ENCODE results near the gene KRTAP19-5. TPM values are rescaled to one million over a fixed set of nuclear protein-coding genes. Genes with fewer than 3 reads are reported as not detected.

KRTAP19-5 gene
- not detected in 2 replicates for total RNA-seq

DNA sequence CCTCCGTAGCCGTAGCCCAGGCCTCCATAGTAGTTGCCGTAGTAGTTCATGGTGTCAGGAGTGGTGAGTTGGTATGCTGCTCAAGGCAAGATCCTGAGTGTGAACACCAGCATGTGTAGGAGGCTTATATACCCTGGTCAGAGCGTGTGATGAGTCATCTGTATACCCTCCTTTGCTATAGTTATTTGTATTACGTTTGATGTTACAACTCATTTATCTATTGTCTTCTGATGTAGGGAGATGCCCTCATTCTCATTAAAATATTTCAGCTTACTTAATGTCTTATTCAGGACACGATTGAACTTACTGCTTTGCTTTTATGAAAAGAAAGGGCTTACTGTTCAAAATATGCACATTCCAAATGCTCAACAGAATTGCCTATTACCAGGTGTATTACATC lies at the start of gene KRTAP19-5:
Gene KRTAP19-5, minus strand, starts transcription at position 101 of the 400 bp plus-strand sequence. Its CDS starts 51 bp downstream, at position 50.

DNA sequence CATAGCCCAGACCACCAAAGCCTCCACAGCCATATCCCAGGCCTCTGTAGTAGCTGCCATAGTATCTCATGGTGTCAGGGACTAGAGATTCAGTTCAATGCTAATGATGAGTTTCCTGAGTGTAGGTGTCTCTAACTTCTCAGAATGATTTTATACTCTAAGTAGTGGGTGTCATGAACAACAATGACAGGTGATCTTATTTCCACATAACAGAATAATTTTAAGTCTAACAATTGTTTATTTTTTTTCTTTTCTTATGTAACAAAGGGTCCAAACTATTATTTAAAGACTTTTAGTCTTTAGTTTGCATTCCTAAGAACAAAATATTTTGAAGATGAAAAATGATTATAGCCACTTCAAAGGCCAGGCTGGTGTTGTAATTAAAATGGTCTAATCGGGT lies 39.8 kb upstream of the KRTAP19-5 start, which contains the start of gene KRTAP19-6:
Gene KRTAP19-6, minus strand, starts transcription at position 101 of the 400 bp plus-strand sequence. Its CDS starts 31 bp downstream, at position 70.

DNA sequence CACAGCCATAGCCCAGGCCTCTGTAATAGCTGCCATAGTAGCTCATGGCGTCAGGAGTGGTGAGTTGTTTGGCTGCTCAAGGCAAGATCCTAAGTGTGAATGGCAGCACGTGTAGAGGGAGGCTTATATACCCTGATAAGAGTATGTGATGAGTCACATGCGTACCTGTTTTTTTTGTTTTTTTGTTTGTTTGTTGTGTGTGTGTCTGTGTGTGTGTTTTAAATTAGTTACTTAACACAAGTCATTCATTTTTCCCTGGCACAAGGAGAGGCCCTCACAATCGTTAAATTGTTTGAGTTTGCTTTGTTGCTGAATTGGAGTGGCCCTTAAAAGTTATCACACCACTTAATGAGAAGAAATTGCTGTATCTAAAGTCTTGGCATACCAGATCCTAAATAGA lies 4.9 kb downstream of the KRTAP19-5 start, which contains the start of gene KRTAP19-4:
Gene KRTAP19-4, minus strand, starts transcription at position 101 of the 400 bp plus-strand sequence. Its CDS starts 55 bp downstream, at position 46.

DNA sequence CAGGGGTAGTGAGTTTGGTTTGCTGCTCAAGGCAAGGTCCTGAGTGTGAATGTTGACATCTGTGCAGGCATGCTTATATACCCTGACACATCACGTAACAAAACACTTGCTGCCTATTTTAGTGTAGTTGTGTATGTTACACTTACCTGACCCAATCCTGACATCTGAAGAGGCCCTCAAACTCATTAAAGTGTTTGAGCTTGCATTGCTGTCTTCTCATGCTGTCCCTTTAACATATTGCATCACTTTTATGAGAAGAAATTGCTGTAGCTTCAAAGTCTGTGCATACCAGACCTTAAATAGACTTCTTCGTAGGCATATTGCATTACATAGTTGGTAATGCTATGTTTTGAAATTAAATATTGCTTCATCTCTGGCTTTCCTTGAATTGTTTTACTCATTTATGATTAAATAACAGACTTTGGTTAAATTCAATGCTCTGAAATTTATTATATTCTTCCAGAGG lies 9.9 kb downstream of the KRTAP19-5 start, which contains the start of gene KRTAP19-3:
Gene KRTAP19-3, minus strand, starts transcription at position 51 of the 466 bp plus-strand sequence. CDS start 56 bp downstream, outside the sequence.

DNA sequence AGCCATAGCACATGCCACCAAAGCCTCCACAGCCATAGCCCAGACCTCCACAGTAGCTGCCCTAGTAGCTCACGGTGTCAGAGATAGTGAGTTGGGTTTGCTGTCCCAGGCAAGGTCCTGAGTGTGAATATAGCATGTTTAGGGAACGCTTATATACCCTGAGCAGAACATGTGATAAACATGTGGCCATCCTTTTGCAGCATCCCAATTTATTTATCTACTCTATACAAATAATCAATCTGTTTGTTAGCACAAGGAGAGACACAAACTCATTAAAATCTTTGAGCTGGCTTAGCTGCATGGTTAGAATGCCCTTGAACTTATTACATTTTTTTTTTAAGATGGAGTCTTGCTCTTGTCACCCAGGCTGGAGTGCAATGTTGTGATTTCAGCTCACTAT lies 14.6 kb downstream of the KRTAP19-5 start, which contains the start of gene KRTAP19-2:
Gene KRTAP19-2, minus strand, starts transcription at position 101 of the 400 bp plus-strand sequence. Its CDS starts 88 bp downstream, at position 13.

DNA sequence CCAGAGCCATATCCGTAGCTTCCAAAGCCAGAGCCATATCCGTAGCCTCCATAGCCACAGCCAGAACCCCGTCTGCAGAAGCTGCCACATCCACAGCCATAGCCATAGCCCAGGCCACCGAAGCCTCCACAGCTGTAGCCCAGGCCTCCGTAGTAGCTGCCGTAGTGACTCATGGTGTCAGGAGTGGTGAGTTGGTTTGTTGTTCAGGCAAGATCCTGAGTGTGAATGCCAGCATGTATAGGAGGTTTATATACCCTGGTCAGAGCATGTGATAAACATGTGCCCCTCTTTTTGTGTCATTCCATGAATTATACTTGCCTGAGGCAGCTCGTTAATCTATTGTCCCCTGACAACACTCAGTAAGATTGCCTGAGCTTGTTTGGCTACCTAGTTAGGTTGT lies 21.8 kb downstream of the KRTAP19-5 start, which contains the start of gene KRTAP19-1:
Gene KRTAP19-1, minus strand, starts transcription at position 223 of the 400 bp plus-strand sequence. Its CDS starts 50 bp downstream, at position 173.

Other genes starting within 250 kb of the KRTAP19-5 start
- gene KRTAP24-1, start 219.2 kb downstream of the KRTAP19-5 start, total RNA-seq = not detected in 2 replicates
- gene KRTAP25-1, start 212.6 kb downstream of the KRTAP19-5 start, total RNA-seq = not detected in 2 replicates
- gene KRTAP26-1, start 181.8 kb downstream of the KRTAP19-5 start, total RNA-seq = not detected in 2 replicates
- gene KRTAP27-1, start 164.4 kb downstream of the KRTAP19-5 start, total RNA-seq = not detected in 2 replicates
- gene KRTAP23-1, start 153.5 kb downstream of the KRTAP19-5 start, total RNA-seq = not detected in 2 replicates
- not detected in 2 replicates for gene KRTAP13-2, start 129.9 kb downstream of the KRTAP19-5 start, total RNA-seq
- not detected in 2 replicates for gene KRTAP13-1, start 106.1 kb downstream of the KRTAP19-5 start, total RNA-seq
- not detected in 2 replicates for gene KRTAP13-3, start 76.2 kb downstream of the KRTAP19-5 start, total RNA-seq
- not detected in 2 replicates for gene KRTAP13-4, start 71.9 kb downstream of the KRTAP19-5 start, total RNA-seq
- gene KRTAP15-1, start 61.9 kb downstream of the KRTAP19-5 start, total RNA-seq = not detected in 2 replicates
- not detected in 2 replicates for gene KRTAP19-1, start 21.8 kb downstream of the KRTAP19-5 start, total RNA-seq
- not detected in 2 replicates for gene KRTAP19-2, start 14.7 kb downstream of the KRTAP19-5 start, total RNA-seq
- not detected in 2 replicates for gene KRTAP19-3, start 10.1 kb downstream of the KRTAP19-5 start, total RNA-seq
- gene KRTAP19-4, start 5.0 kb downstream of the KRTAP19-5 start, total RNA-seq = not detected in 2 replicates
- gene KRTAP19-6, start 39.7 kb upstream of the KRTAP19-5 start, total RNA-seq = not detected in 2 replicates
- gene KRTAP19-7, start 59.2 kb upstream of the KRTAP19-5 start, total RNA-seq = not detected in 2 replicates
- not detected in 2 replicates for gene KRTAP22-2, start 88.3 kb upstream of the KRTAP19-5 start, total RNA-seq
- gene KRTAP6-3, start 90.3 kb upstream of the KRTAP19-5 start, total RNA-seq = not detected in 2 replicates
- gene KRTAP6-2, start 96.8 kb upstream of the KRTAP19-5 start, total RNA-seq = not detected in 2 replicates
- not detected in 2 replicates for gene KRTAP22-1, start 98.9 kb upstream of the KRTAP19-5 start, total RNA-seq
- not detected in 2 replicates for gene KRTAP6-1, start 111.8 kb upstream of the KRTAP19-5 start, total RNA-seq
- not detected in 2 replicates for gene KRTAP20-1, start 114.3 kb upstream of the KRTAP19-5 start, total RNA-seq
- gene KRTAP20-4, start 118.5 kb upstream of the KRTAP19-5 start, total RNA-seq = not detected in 2 replicates
- not detected in 2 replicates for gene KRTAP20-2, start 133.1 kb upstream of the KRTAP19-5 start, total RNA-seq
- not detected in 2 replicates for gene KRTAP20-3, start 140.7 kb upstream of the KRTAP19-5 start, total RNA-seq
- not detected in 2 replicates for gene KRTAP21-3, start 216.6 kb upstream of the KRTAP19-5 start, total RNA-seq
- not detected in 2 replicates for gene KRTAP21-2, start 245.1 kb upstream of the KRTAP19-5 start, total RNA-seq